ENCODE results near the gene TBC1D8.
A peak's percentile ranks its signal among the peaks of the same experiment; 100 is the strongest.

TBC1D8 gene

DNA sequence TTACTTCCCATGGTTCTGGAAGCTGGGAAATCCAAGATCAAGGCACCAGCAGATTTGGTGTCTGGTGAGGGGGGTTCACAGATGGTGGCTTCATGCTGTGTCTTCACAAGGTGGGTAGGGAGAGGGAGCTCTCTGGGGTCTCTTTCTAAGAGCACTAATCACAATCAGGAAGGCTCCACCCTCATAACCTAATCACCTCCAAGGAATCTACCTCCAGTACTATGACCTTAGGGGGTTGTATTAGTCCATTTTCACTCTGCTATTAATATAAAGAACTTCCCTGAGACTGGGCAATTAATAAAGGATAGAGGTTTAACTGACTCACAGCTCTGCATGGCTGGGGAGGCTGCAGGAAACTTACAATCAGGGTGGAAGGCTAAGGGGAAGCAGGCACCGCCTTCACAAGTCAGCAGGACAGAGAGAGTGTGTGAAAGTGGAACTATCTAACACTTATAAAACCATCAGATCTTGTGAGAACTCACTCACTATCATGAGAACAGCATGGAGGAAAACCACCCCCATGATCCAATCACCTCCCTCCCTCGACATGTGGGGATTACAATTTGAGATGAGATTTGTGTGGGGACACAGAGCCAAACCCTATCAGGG is 17.6 kb downstream of the TBC1D8 start:
- DNase-seq = no peak

DNA sequence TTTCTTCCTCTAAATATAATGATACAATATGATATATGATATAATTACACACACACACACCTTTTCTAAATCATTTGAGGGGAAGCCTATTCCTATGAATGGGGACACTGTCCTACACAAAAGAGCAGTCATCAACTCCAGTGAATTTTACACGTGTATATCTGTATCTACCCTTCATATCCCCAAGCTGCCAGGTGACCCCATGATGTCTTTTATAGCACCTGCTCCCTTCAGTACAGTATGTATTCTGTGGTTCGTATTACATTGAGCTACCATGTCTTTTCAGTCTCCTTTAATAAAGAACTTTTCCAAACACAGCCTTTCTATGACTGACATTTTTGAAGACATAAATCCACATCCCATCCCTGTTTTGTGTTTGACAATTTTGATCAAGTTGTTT is 19.0 kb downstream of the TBC1D8 start:
- no peak for DNase-seq

DNA sequence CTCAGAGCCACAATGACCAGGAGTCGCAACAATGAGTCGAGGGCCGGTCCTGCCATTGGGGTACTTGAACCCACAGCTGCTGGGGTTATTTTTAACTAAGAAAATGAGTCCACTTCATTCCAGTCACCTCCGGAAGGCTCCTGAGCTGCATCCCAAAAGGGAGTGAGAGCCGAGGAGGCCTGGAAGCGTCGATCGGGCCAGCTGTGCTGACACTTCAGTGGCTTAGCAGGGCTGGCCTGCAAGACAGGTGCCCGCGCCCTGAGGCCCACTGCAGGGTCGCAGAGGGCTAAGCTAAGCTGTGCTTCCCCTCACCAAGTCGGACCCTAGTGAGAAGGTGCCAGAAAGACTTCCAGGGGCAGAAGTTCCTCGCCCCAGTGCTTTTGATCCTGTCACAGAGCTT is 21.1 kb downstream of the TBC1D8 start:
- DNase-seq = no peak

DNA sequence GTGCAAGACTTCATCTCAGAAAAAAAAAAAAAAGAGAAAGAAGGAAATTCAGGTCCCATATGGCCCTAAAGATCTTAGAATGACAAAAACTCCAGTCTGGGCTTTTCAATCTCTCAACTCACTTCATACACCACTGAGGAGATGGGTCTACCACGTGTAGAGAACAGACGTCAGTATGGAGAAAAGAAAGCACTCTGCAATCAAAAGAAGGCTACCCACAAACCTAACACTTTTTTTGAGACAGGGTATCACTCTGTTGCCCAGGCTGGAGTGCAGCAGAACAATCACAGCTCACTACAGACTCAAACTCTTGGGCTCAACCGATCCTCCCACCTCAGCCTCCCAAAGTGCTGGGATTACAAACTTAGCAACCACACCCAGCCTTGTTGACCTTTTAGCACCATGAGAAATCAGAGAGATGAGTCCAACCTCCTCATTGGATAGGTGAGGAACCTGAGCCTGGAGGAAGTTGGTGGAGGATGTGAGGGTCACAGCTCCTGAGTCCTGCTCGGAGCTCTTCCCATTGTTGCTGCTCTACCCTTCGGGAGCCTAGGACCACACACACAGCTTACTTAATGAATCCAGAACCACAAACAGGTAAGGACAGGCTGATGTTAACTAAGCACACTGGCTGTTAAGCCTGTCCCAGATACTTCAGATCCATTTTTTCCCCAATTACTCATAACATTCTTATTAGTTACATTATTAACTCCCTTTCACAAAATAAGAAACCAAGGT is 23.7 kb downstream of the TBC1D8 start:
- DNase-seq = no peak

- DNase-seq = no peak
Observed at GRCh38 chr2:101125808-101126207, 25.4 kb downstream of the TBC1D8 start.

GRCh38 chr2:101125374-101125773 is 25.8 kb downstream of the TBC1D8 start:
- DNase-seq = no peak

DNA sequence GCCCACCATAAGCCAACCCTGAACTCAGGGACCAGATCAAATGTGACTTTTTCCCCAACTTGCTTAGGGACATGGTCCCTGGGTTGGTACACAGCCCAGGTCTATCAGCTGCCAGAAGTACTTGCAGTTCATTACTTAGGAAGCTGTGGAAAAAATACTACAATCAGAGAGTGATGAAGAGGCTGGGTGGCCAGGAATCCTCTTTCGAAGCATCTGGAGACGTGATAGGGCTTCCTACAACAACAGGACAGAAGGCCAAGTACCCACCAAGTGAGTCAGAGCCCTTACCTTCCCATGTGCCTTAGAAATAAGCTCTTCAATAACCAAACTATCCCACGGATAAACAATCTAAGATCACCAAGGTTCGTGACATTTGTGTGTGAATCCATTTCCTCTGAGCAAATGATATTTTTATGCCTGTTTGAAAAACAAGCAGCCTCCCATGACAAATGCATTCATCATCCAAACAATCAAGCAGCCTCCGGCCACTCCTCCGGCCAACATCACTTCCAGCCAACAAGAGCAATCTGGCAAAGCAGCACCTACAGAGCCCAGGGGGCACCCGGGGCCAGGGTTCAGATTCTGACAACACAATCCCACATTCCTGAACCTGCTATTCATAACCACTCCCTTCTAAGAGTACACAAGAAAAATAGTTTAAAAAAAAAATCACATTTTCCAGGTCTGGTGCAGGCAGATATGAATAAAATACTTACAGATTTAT is 26.4 kb downstream of the TBC1D8 start:
- DNase-seq = no peak

GRCh38 chr2:101123795-101124471 is 27.2 kb downstream of the TBC1D8 start:
- DNase-seq = no peak

DNA sequence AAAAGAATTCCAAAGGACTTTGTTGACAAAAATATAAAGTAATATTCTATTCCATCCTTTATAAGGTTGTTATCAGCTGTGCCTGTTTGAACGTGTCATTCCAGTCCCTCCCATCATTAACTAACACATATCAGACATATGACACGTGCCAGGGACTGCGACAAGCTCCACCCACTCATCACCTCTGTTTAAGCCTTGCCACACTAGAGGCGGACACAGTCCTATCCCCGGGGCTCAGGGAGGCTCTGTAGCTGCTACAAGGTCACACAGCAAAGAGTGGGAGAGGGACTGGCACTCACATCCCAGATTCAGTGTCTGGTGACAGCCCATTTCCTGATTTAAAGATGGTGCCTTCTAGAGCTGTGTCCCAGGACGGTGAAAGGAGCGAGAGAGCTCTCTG is 30.0 kb downstream of the TBC1D8 start:
- no peak for DNase-seq

- DNase-seq = no peak
Observed at GRCh38 chr2:101120124-101120996, 30.8 kb downstream of the TBC1D8 start.

- no peak for DNase-seq
Observed at GRCh38 chr2:101119431-101119830, 31.8 kb downstream of the TBC1D8 start.

DNA sequence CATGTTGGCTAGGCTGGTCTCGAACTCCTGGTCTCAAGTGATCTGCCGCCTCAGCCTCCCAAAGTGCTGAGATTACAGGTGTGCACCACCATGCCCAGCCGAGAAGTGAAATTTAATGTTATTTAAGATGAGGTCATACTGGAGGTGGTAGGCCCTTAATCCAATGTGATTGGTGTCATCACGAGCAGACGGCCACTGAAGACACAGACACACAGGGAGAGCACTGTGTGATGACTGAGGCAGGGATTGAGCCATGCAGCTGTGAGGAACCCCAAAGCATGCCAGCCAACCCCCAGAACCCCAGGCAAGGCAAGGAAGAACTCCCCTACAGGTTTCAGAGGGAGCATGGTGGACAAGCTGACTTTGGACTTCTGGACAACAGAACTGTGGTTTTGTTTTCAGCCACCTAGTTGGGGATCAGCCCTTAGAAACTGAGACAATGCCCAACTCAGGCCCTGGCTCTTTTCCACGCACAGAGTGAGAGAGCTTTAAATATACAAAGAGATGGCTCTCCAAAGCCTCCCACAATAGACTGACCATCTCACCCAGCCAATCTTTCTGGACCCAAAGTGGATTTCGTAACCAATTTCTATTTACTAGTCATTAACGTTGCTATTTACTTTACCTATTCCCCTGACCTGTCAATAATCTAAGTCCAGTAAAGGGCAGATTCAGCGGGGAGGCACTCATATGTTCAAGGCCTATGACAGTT is 34.2 kb downstream of the TBC1D8 start:
- no peak for DNase-seq

DNA sequence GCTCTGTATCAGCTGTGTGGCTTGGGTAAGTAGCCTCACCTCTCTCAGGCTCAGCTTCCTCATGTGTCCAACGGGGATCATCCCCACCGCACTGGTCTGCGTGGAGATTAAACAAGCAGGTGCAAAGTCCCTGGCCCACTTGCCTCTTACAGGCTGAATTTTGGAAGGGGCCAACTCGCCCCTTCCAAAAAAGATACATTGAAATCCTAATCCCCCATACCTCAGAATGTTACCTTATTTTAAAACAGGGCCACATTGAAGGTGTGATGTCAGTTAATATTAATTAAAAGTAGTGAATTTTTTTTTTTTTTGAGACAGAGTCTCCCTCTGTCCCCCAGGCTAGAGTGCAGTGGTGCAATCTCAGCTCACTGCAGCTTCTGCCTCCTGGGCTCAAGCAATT is 34.8 kb downstream of the TBC1D8 start:
- DNase-seq = no peak

GRCh38 chr2:101115664-101116063 is 35.5 kb downstream of the TBC1D8 start:
- DNase-seq = no peak

GRCh38 chr2:101114815-101115214 is 36.4 kb downstream of the TBC1D8 start:
- no peak for DNase-seq

- DNase-seq = no peak
Observed at GRCh38 chr2:101114268-101114783, 36.9 kb downstream of the TBC1D8 start.

DNA sequence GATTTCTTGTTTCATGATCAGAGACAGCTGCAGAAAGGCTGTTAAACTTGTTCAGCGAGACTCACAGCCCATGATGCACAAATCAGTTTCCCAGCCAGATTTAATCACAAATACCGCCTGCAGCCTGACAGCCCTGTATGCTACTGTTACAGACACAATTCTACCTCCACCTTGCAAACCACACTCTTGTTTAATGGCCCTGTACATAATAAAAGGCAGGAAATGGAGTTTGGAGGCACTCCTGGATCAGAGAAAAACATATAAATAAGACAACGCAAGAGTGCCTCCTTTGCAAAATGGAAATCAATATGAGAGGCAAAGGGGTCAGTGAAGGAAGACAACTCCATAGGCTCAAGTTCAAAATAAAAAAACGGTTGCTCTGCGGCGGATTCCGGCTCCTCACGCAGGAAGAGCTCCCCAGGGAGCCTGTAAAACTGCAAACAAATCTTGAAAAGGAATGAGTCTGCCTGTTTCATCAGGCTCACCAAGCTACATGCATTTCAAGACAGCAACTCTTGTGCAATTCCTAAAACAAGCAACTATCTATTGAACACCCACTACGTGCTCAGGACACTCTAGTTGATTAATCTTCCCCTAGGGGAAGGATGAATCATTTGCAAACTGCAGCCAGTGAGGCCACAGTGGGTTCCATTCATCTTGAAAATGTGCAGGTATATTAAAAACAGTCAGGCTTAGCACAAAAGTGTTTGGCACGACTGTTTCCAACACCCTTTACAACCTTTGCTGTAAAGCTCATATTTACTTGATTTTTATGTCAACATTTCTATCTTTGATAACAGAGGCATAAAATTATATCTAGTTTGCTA is 37.5 kb downstream of the TBC1D8 start:
- peak; percentile 57 for DNase-seq

DNA sequence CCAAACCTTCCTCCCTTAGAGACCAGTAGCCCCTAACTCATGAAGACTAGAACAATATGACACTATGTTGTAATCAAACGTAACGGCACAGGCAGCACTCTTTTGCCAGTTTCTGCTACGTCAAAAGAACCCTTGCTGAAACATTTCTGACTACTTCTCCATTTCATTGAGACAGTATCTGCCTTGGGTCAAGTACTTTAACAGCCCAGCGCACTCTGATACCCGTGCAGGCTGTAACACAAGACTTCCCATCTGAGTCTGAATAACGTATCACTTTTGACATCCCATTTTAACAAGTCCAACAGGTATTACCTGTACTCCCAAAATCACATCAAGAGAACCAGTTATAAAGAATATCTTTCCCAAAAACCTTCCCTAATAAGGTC is 38.4 kb downstream of the TBC1D8 start:
- DNase-seq = no peak

DNA sequence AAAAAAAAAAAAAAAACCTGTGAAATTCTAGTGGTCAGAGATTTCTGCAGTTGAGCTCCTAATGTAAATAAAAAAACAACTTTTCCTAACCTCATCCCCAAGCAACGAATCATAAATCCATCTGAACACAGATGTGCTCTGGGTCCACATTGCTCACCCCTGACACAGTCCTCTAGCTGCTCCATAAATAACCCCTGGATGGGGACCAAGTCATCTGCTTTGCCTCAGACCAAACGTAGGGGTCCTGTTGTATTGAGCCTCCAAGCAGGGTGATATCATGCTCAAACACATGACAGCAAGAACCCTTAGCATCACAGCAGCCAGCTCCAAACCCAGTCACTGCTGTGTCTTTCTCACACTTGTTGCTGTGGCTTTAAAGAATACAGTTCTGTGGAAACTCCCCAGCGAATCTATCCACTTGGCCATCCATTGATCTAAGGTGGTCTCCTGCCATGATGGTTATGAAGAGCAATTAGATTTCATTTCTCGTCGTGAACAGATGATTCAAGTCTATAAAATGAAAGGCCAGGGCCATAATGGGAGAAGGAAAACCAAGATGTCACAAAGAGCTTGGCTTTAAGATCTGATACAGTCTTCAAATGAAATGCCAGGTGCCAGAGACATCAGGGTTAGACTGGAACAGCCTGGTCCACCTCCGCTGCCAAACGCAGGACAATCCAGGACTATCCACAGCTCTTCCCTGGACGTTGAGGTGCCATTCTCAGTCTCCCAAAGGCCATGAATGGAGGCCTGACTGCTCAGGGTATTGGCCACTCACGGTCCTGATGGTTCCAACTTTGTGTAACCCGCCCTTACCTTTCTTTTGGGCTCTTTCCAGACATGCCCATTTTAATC is 39.0 kb downstream of the TBC1D8 start:
- DNase-seq = no peak

Measured in NCI-H2081 treated with DMSO at 0.1 percent for 48 hours (cell line).